HEK293 (cell line): Measurements from ENCODE around the gene KANSL2.

ENCODE experiments used
- ZBTB20 ChIP-seq: fragments of 450-650 bp; formaldehyde crosslinking; IDR thresholded peaks from 2 replicates; pipeline ENCODE4 v1.5.1; 2016; ENCODE audit warnings: missing biosample characterization, missing genetic modification characterization
- ZNF274 ChIP-seq, 2 experiments: fragments of 200-500 bp in 1 of 2; fragments of 450-650 bp in 1 of 2; sonication (Bioruptor generic) in 1 of 2; formaldehyde crosslinking in 1 of 2; IDR thresholded peaks; 2 replicates each; pipeline versions ENCODE4 v1.5.1 to v1.6.1; 2014 to 2016; ENCODE audit warnings: borderline replicate concordance in 1 of 2, inconsistent platforms in 1 of 2, low read length in 1 of 2, missing biosample characterization in 1 of 2, missing genetic modification characterization in 1 of 2
- ZNF350 ChIP-seq: fragments of 450-650 bp; formaldehyde crosslinking; IDR thresholded peaks from 2 replicates; pipeline ENCODE4 v1.5.0; 2017; ENCODE audit warnings: missing biosample characterization, mild to moderate bottlenecking, missing genetic modification characterization
- ZNF426 ChIP-seq: fragments of 450-650 bp; formaldehyde crosslinking; IDR thresholded peaks from 2 replicates; pipeline ENCODE4 v1.5.1; 2017; ENCODE audit warnings: missing biosample characterization, missing genetic modification characterization, mild to moderate bottlenecking, inconsistent platforms, moderate library complexity
- ZNF521 ChIP-seq: fragments of 450-650 bp; formaldehyde crosslinking; IDR thresholded peaks from 2 replicates; pipeline ENCODE4 v1.5.1; 2017; ENCODE audit warnings: missing biosample characterization, mild to moderate bottlenecking, missing genetic modification characterization
- ZNF558 ChIP-seq: fragments of 450-650 bp; formaldehyde crosslinking; IDR thresholded peaks from 2 replicates; pipeline ENCODE4 v1.5.1; 2016; ENCODE audit warnings: missing biosample characterization, missing genetic modification characterization
- ZNF830 ChIP-seq: fragments of 450-650 bp; IDR thresholded peaks from 2 replicates; pipeline ENCODE4 v1.5.0; 2018; ENCODE audit warnings: missing biosample characterization, missing genetic modification characterization, low read depth, mild to moderate bottlenecking, moderate library complexity
- TF ChIP-seq, protein P1 (sequence below): fragments of 450-650 bp; formaldehyde crosslinking; IDR thresholded peaks from 2 replicates; pipeline ENCODE4 v1.5.1; 2016; ENCODE audit warnings: missing biosample characterization, missing genetic modification characterization
- TF ChIP-seq, protein P2 (sequence below): fragments of 450-650 bp; formaldehyde crosslinking; IDR thresholded peaks from 2 replicates; pipeline ENCODE4 v1.5.1; 2016; ENCODE audit warnings: missing biosample characterization, missing genetic modification characterization
- TF ChIP-seq, protein P3 (sequence below): fragments of 450-650 bp; formaldehyde crosslinking; IDR thresholded peaks from 2 replicates; pipeline ENCODE4 v1.5.1; 2016; ENCODE audit warnings: missing biosample characterization, missing genetic modification characterization

DNA sequence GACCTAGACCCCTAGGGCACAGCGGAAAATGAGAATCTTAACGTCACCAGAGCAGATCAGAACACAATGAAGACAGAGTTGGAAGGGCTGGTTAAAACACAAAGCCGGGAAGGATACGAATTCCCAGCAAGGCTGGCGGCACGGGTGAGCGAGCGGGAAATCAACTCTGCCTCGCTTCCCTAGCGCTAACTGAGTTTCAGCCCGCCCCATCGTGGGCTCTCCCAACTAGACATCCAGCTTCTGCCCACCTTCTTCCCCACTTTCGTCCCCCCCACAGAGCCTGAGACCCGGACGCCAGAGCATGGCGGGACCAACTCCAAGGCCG, 34.1 kb upstream of the KANSL2 start:
- TF ChIP-seq, protein P1, sequence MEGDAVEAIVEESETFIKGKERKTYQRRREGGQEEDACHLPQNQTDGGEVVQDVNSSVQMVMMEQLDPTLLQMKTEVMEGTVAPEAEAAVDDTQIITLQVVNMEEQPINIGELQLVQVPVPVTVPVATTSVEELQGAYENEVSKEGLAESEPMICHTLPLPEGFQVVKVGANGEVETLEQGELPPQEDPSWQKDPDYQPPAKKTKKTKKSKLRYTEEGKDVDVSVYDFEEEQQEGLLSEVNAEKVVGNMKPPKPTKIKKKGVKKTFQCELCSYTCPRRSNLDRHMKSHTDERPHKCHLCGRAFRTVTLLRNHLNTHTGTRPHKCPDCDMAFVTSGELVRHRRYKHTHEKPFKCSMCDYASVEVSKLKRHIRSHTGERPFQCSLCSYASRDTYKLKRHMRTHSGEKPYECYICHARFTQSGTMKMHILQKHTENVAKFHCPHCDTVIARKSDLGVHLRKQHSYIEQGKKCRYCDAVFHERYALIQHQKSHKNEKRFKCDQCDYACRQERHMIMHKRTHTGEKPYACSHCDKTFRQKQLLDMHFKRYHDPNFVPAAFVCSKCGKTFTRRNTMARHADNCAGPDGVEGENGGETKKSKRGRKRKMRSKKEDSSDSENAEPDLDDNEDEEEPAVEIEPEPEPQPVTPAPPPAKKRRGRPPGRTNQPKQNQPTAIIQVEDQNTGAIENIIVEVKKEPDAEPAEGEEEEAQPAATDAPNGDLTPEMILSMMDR (tag by site-specific recombination): no peak; the same call in 1 of the 2 replicates
- no peak for TF ChIP-seq ZNF830 (tag by site-specific recombination)
- TF ChIP-seq ZNF521: no peak
- no peak for TF ChIP-seq ZNF558 (tag by site-specific recombination)
- TF ChIP-seq ZNF350 (tag by site-specific recombination): no peak
- TF ChIP-seq ZNF426 (tag by site-specific recombination): no peak
- TF ChIP-seq, protein P2, sequence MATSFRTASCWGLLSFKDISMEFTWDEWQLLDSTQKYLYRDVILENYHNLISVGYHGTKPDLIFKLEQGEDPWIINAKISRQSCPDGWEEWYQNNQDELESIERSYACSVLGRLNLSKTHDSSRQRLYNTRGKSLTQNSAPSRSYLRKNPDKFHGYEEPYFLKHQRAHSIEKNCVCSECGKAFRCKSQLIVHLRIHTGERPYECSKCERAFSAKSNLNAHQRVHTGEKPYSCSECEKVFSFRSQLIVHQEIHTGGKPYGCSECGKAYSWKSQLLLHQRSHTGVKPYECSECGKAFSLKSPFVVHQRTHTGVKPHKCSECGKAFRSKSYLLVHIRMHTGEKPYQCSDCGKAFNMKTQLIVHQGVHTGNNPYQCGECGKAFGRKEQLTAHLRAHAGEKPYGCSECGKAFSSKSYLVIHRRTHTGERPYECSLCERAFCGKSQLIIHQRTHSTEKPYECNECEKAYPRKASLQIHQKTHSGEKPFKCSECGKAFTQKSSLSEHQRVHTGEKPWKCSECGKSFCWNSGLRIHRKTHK: no peak
- TF ChIP-seq ZNF274 (IDR thresholded peaks at IDR 0.05; ENCODE audit: low read length): no peak
- TF ChIP-seq ZNF274 (tag by site-specific recombination; IDR thresholded peaks at IDR 0.05; ENCODE audit: borderline replicate concordance): no peak
- TF ChIP-seq, protein P3, sequence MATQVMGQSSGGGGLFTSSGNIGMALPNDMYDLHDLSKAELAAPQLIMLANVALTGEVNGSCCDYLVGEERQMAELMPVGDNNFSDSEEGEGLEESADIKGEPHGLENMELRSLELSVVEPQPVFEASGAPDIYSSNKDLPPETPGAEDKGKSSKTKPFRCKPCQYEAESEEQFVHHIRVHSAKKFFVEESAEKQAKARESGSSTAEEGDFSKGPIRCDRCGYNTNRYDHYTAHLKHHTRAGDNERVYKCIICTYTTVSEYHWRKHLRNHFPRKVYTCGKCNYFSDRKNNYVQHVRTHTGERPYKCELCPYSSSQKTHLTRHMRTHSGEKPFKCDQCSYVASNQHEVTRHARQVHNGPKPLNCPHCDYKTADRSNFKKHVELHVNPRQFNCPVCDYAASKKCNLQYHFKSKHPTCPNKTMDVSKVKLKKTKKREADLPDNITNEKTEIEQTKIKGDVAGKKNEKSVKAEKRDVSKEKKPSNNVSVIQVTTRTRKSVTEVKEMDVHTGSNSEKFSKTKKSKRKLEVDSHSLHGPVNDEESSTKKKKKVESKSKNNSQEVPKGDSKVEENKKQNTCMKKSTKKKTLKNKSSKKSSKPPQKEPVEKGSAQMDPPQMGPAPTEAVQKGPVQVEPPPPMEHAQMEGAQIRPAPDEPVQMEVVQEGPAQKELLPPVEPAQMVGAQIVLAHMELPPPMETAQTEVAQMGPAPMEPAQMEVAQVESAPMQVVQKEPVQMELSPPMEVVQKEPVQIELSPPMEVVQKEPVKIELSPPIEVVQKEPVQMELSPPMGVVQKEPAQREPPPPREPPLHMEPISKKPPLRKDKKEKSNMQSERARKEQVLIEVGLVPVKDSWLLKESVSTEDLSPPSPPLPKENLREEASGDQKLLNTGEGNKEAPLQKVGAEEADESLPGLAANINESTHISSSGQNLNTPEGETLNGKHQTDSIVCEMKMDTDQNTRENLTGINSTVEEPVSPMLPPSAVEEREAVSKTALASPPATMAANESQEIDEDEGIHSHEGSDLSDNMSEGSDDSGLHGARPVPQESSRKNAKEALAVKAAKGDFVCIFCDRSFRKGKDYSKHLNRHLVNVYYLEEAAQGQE: no peak
- no peak for TF ChIP-seq ZBTB20
